Amniotic epithelial cell (primary cell): ENCODE results near the gene TIMM50.
"Not testable (repeated sequence)": the region's sequence is repeated elsewhere in the genome, so short reads cannot be mapped to it uniquely, and the experiment has no call there.

ENCODE experiments used
- DNase-seq: peaks from one replicate; pipeline ENCODE4 v3.0.0-alpha.2; 2010; ENCODE audit warnings: low read depth

Gene TIMM50

GRCh38 chr19:39480337-39481228 lies at the start of gene TIMM50:
Gene TIMM50, plus strand, starts transcription at chr19:39480838. Its CDS starts 16 bp downstream, at chr19:39480854.
- peak; percentile 84 for DNase-seq

- no peak for DNase-seq
Measured at GRCh38 chr19:39432677-39433025, 48.0 kb upstream of the TIMM50 start.

GRCh38 chr19:39433480-39434079 lies 47.1 kb upstream of the TIMM50 start:
- DNase-seq: no peak

GRCh38 chr19:39434123-39435076 lies 46.2 kb upstream of the TIMM50 start:
- no peak for DNase-seq

GRCh38 chr19:39435499-39436349 lies 44.9 kb upstream of the TIMM50 start, which contains the start of gene RPS16:
Gene RPS16, minus strand, starts transcription at chr19:39435949. Its CDS starts 54 bp downstream, at chr19:39435895.
- peak; percentile 94 for DNase-seq

- DNase-seq: no peak
Measured at GRCh38 chr19:39436350-39436716, 44.3 kb upstream of the TIMM50 start.

GRCh38 chr19:39438270-39438934 lies 42.2 kb upstream of the TIMM50 start:
- DNase-seq: peak; percentile 73

- no peak for DNase-seq
Measured at GRCh38 chr19:39444598-39445195, 35.9 kb upstream of the TIMM50 start.

- peak; percentile 97 for DNase-seq
Measured at GRCh38 chr19:39445196-39446111, 35.2 kb upstream of the TIMM50 start, which contains the start of gene SUPT5H. Gene SUPT5H, plus strand, starts transcription at chr19:39445582. Its CDS starts 309 bp downstream, at chr19:39445891.

GRCh38 chr19:39446365-39447084 lies 34.1 kb upstream of the TIMM50 start:
- no peak for DNase-seq

GRCh38 chr19:39448271-39448670 lies 32.4 kb upstream of the TIMM50 start:
- peak; percentile 34 for DNase-seq

- DNase-seq: no peak
Measured at GRCh38 chr19:39449116-39449797, 31.4 kb upstream of the TIMM50 start.

GRCh38 chr19:39451257-39451656 lies 29.4 kb upstream of the TIMM50 start:
- DNase-seq: not testable (repeated sequence)

GRCh38 chr19:39463403-39463802 lies 17.2 kb upstream of the TIMM50 start:
- no peak for DNase-seq

GRCh38 chr19:39465956-39466747 lies 14.5 kb upstream of the TIMM50 start:
- no peak for DNase-seq

- no peak for DNase-seq
Measured at GRCh38 chr19:39467941-39468340, 12.7 kb upstream of the TIMM50 start.

GRCh38 chr19:39469036-39469435 lies 11.6 kb upstream of the TIMM50 start:
- DNase-seq: no peak
